ENCODE results near the gene CFAP73.
"Not testable (repeated sequence)": the region's sequence is repeated elsewhere in the genome, so short reads cannot be mapped to it uniquely, and the experiment has no call there.

Gene CFAP73

DNA sequence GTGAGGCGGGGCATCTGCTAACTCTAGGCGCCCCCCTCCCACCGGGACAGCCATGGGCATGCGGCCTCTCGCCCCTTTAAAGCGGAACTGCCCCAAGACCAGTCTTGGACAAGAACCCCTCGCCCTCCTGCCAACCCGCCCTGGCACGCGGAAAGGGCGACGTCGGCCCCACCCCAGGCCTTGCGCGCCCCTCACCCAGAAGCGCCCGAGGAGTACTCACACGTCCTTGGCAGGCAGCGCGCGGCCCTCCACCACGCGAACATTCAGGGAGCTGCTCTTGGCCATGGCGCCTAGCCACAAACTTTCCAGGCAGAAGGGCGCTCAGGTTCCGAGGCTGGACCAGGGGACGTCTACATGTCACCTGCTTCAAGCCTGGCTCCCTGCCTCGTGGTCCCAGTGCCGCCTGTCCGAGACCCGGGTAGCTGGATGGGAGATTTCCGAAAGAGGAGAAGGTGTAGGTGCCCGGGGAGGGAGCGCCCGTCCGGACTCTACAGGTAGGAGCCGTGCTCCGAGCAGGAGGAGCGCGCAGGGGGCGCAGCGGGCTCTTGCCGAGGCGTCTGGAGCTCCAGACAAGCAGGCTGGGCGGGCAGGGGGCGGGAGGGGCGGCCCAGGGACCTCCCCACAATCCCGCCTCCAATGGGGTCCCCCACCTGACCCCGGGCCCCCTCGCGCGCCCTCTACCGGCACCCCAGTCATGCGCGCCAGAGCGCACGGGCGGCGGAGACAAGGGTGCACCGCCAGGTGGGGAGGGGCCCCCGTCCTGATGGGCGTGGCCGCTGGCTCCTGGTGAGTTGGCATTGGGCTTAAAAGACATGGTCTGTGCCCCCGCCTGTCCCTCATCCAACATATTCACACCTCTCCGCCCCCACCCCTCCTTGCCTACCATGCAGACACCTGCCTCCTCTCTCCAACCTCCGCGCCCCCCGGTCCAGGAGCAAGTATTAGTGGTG lies 14.1 kb upstream of the CFAP73 start, which contains the start of gene RASAL1:
TSS of gene RASAL1 (minus strand) at position 584 of the 950 bp plus-strand sequence. CDS start at position 285, 299 bp downstream.
- H3K4me3 ChIP-seq (replicated peaks; ENCODE audit: low read depth, low read length): no peak within 1 kb of the TSS
- DNase-seq (ENCODE audit: extremely low read depth, low read depth): no peak
- peak; percentile 28 for TF ChIP-seq CTCF (IDR thresholded peaks at IDR 0.05; ENCODE audit: low read depth, low read length, missing control alignments)

- H3K4me3 ChIP-seq (replicated peaks; ENCODE audit: low read depth, low read length): no peak overlapping the region
- no peak for DNase-seq (ENCODE audit: extremely low read depth, low read depth)
- TF ChIP-seq CTCF (IDR thresholded peaks at IDR 0.05; ENCODE audit: low read depth, low read length, missing control alignments): no peak
Observed at GRCh38 chr12:113136128-113136989, 13.2 kb upstream of the CFAP73 start.

DNA sequence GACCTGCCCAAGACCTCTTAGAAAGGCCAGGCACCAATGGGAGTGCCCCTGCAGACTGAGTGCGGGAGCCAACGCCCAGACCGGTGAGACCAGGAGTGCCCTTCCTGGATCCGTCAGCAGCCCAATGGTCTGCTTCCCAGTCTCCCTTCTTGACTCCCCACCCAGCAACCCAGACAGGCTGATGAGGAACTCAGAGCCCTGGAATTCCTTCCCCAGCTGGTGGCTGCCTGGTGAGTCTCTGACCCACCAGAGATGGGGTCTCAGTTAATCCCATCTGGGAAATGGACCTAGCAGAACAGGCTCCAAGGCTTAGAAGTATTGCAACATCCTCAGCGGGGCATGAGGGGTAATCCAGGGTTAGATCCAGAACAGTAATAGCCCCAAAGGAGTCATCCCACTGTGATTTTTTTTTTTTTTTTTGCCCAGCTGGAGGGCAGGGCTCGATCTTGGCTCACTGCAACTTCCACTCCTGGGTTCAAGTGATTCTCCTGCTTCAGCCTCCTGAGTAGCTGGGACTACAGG lies 12.5 kb upstream of the CFAP73 start:
- TF ChIP-seq CTCF (IDR thresholded peaks at IDR 0.05; ENCODE audit: low read depth, low read length, missing control alignments): no peak
- H3K4me3 ChIP-seq (replicated peaks; ENCODE audit: low read depth, low read length): no peak overlapping the region
- DNase-seq (ENCODE audit: extremely low read depth, low read depth): no peak

DNA sequence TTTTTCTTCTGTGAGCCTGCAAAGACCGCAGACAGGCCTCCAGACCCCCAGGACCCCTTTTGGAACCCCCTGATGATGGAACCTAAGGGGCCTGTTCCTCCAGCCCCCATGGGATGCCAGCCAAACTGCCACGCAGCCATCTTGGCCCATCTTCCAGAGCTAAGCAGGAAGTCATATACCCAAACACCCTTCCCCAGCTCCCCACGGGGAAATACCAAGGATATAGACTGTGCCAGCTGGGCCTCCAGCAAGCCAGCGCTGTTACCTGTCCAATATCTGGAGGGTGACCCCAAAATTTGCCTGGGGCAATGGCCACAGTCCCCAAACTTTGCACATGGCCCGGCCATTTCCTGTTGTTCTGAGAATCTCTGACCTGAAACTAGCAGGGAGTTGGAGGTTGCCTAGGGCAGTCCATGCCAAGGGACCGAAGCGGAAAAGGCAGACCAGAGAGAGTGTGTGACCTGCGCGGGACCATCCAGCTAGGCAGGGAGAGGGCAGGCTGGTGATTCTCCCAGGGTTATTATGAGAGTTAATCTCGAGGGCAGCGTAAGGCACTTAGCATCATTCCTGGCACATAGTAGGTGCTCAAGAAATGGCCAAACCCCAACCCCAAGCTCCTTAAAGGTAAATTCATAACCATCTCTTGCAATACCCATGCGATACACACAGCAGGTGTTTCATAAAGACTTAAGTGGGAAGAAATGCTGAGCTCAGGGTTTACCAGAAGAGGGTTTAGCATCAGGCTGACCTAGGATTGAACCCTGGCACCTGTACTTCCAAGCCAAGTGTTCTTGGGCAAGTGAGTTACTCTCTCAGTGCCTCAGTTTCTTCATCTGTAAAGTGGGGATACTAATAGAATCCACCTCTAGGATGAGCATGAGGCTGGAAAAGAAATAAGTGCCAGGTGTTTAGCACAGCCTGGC lies 11.4 kb upstream of the CFAP73 start:
- no peak for DNase-seq (ENCODE audit: extremely low read depth, low read depth)
- TF ChIP-seq CTCF (IDR thresholded peaks at IDR 0.05; ENCODE audit: low read depth, low read length, missing control alignments): no peak
- H3K4me3 ChIP-seq (replicated peaks; ENCODE audit: low read depth, low read length): no peak overlapping the region

DNA sequence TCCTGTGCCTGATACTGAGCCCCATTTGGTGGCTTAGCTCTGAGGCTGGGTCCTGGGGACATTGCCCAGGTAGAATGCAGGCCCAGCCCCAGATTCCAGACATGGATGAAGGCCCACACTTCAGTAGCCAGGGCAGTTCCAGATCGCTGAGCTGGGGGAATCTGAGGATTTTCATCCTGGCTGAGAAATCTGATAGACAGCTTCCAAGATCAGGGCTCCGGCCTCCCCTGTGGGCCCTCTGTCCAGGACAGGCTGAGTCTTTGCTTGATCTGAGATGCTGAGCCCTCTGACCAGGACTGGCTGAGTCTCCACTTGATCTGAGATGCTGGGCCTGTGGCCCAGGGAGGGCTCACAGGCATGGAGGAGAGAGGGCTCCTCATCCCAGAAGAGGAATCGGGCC lies 10.7 kb upstream of the CFAP73 start:
- TF ChIP-seq CTCF (IDR thresholded peaks at IDR 0.05; ENCODE audit: low read depth, low read length, missing control alignments): no peak
- DNase-seq (ENCODE audit: extremely low read depth, low read depth): no peak
- no peak overlapping the region for H3K4me3 ChIP-seq (replicated peaks; ENCODE audit: low read depth, low read length)

- no peak for TF ChIP-seq CTCF (IDR thresholded peaks at IDR 0.05; ENCODE audit: low read depth, low read length, missing control alignments)
- H3K4me3 ChIP-seq (replicated peaks; ENCODE audit: low read depth, low read length): no peak overlapping the region
- no peak for DNase-seq (ENCODE audit: extremely low read depth, low read depth)
Observed at GRCh38 chr12:113140706-113141105, 8.8 kb upstream of the CFAP73 start.

GRCh38 chr12:113141716-113142115 lies 7.8 kb upstream of the CFAP73 start:
- not testable (repeated sequence) for DNase-seq (ENCODE audit: extremely low read depth, low read depth); H3K4me3 ChIP-seq (replicated peaks; ENCODE audit: low read depth, low read length)

Data from HFF-Myc (cell line).